Keratinocyte (primary cell): ENCODE data around the gene PAQR8. TPM values are rescaled to one million over a fixed set of nuclear protein-coding genes. Genes with fewer than 3 reads are reported as not detected.

Experiments
- DNase-seq: peaks from one replicate; pipeline ENCODE4 v3.0.0-alpha.2; 2011; ENCODE audit warnings: low read depth, missing footprints, low spot score
- FAIRE-seq: peaks from 2 replicates; lab custom pipeline; 2011; peaks lifted over from hg19 to GRCh38; lab: Jason Lieb, UNC
- H2AFZ ChIP-seq: 2 replicates; pipeline ENCODE4 v1.6.0; 2012; ENCODE audit warnings: low read length, control low read depth, inconsistent platforms; ENCODE audit not compliant: control insufficient read depth
- H3K27ac ChIP-seq: 2 replicates; pipeline ENCODE4 v1.5.1; 2011; ENCODE audit warnings: low read length; ENCODE audit not compliant: control insufficient read depth, insufficient read depth
- H3K27me3 ChIP-seq: 3 replicates; pipeline ENCODE4 v1.6.0; 2011; ENCODE audit warnings: low read length; ENCODE audit not compliant: control insufficient read depth, insufficient read depth; ENCODE audit errors: extremely low read depth
- H3K36me3 ChIP-seq, 2 experiments: 2 replicates in 1 of 2; 3 replicates in 1 of 2; pipeline ENCODE4 v1.5.1; 2011; ENCODE audit warnings: low read length in 2 of 2, mild to moderate bottlenecking in 1 of 2; ENCODE audit not compliant: control insufficient read depth in 2 of 2, insufficient read depth in 2 of 2; ENCODE audit errors: extremely low read depth in 1 of 2
- H3K4me1 ChIP-seq: 3 replicates; pipeline ENCODE4 v1.5.1; 2011; ENCODE audit warnings: low read length; ENCODE audit not compliant: control insufficient read depth, insufficient read depth; ENCODE audit errors: extremely low read depth
- H3K4me2 ChIP-seq: 3 replicates; pipeline ENCODE4 v1.6.0; 2011; ENCODE audit warnings: low read depth, low read length; ENCODE audit not compliant: control insufficient read depth, insufficient read depth; ENCODE audit errors: extremely low read depth
- H3K4me3 ChIP-seq, 3 experiments: fragments of 200-600 bp in 1 of 3; sonication (generic) in 1 of 3; 2 replicates in 2 of 3; 3 replicates in 1 of 3; pipeline ENCODE4 v1.5.1; 2011 to 2016; ENCODE audit warnings: low read length in 3 of 3, mild to moderate bottlenecking in 3 of 3, control low read depth in 2 of 3, inconsistent platforms in 1 of 3, low read depth in 1 of 3, mixed read lengths in 1 of 3, mixed run types in 1 of 3, moderate library complexity in 1 of 3; ENCODE audit not compliant: control insufficient read depth in 2 of 3, insufficient read depth in 2 of 3; ENCODE audit errors: extremely low read depth in 1 of 3
- H3K79me2 ChIP-seq: 2 replicates; pipeline ENCODE4 v1.6.0; 2012; ENCODE audit warnings: low read length; ENCODE audit not compliant: control insufficient read depth, insufficient read depth
- H3K9ac ChIP-seq: 3 replicates; pipeline ENCODE4 v1.6.0; 2011; ENCODE audit warnings: low read length; ENCODE audit not compliant: control insufficient read depth, insufficient read depth; ENCODE audit errors: extremely low read depth
- H3K9me1 ChIP-seq: 3 replicates; pipeline ENCODE4 v1.6.0; 2011; ENCODE audit warnings: low read length; ENCODE audit not compliant: control insufficient read depth, insufficient read depth; ENCODE audit errors: extremely low read depth
- H3K9me3 ChIP-seq: 2 replicates; pipeline ENCODE4 v1.5.1; 2012; ENCODE audit warnings: low read depth, low read length; ENCODE audit not compliant: control insufficient read depth
- H4K20me1 ChIP-seq: 3 replicates; pipeline ENCODE4 v1.6.0; 2011; ENCODE audit warnings: low read length; ENCODE audit not compliant: control insufficient read depth, insufficient read depth; ENCODE audit errors: extremely low read depth
- EZH2 ChIP-seq: IDR thresholded peaks from one replicate; pipeline ENCODE4 v1.6.1; 2012; ENCODE audit warnings: inconsistent platforms, mild to moderate bottlenecking, low read length, moderate library complexity
- dilution Hi-C: fragments of 300-500 bp; cut with MboI; formaldehyde crosslinking; loops from one replicate; pipeline ENCODE4 v1.7.0; 2020; ENCODE audit warnings: low sequenced_read_pairs; ENCODE audit not compliant: extremely low pct_ligation_motif_present
- polyA plus RNA-seq, 5 experiments: library from polyadenylated mRNA; depleted of rRNA in 3 of 5; stranded (reverse) in 3 of 5; stranded (forward) in 1 of 5; unstranded in 1 of 5; fragments of >200 nt; gene quantifications; 1 replicate in 1 of 5; 2 replicates in 3 of 5; 3 replicates in 1 of 5; pipeline versions ENCODE4 v1.2.1 to v1.2.3, GENCODE V29; 2011 to 2012; ENCODE audit warnings: missing spikeins in 2 of 5, low read depth in 1 of 5, low replicate concordance in 1 of 5
- TF ChIP-seq, protein P1 (sequence below), 3 experiments: IDR thresholded peaks in 1 of 3; conservative IDR thresholded peaks in 1 of 3; optimal IDR thresholded peaks in 1 of 3; 2 replicates in 2 of 3; 3 replicates in 1 of 3; pipeline versions ENCODE3 to v1.5.1; 2011; ENCODE audit warnings: low read length in 3 of 3, mild to moderate bottlenecking in 3 of 3, moderate library complexity in 2 of 3, control low read depth in 1 of 3, inconsistent platforms in 1 of 3; ENCODE audit not compliant: insufficient read depth in 2 of 3; ENCODE audit errors: extremely low read depth in 1 of 3

PAQR8 gene
- polyA plus RNA-seq, 1 donor (not counting 4 experiments of a cell fraction or from before 2014, with no cell fraction given) = 1.6 TPM

DNA sequence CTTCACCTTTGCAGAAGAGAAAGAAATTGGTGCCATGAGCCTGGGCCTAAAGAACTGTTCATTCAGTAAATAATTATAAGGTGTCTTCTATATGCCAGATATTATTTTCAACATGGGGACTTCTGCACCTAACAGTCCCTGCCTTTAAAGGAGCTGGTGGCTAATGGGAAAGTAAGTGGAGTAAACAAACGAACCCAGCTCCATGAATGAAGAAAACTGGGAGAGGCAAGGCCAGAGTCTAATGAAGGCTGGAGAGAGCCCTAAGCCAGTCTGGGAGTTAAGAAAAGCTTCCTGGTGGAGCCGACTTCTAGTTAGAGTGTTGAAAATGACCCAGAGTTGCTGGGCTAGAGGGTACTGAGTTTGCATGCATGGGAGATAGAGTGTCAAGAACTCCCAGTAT is 34.0 kb downstream of the PAQR8 start:
- Histone ChIP-seq H3K36me3 (no peaks in the 10 kb centered on the region), H3K4me2 (no peak overlapping the region), H4K20me1 (no peaks in the 10 kb centered on the region), H3K9me3 (no peaks in the 10 kb centered on the region), H3K9me1 (no peaks in the 10 kb centered on the region), H3K4me3 (no peak overlapping the region), H3K27me3 (no peaks in the 10 kb centered on the region), H3K9ac (no peak overlapping the region), H2AFZ (no peak overlapping the region), H3K4me1 (peaks cover 6% of the 10 kb centered on the region), H3K27ac (no peak overlapping the region), H3K79me2 (no peaks in the 10 kb centered on the region)
- no peak for DNase-seq
- dilution Hi-C loops = no loop called here
- TF ChIP-seq, protein P1, sequence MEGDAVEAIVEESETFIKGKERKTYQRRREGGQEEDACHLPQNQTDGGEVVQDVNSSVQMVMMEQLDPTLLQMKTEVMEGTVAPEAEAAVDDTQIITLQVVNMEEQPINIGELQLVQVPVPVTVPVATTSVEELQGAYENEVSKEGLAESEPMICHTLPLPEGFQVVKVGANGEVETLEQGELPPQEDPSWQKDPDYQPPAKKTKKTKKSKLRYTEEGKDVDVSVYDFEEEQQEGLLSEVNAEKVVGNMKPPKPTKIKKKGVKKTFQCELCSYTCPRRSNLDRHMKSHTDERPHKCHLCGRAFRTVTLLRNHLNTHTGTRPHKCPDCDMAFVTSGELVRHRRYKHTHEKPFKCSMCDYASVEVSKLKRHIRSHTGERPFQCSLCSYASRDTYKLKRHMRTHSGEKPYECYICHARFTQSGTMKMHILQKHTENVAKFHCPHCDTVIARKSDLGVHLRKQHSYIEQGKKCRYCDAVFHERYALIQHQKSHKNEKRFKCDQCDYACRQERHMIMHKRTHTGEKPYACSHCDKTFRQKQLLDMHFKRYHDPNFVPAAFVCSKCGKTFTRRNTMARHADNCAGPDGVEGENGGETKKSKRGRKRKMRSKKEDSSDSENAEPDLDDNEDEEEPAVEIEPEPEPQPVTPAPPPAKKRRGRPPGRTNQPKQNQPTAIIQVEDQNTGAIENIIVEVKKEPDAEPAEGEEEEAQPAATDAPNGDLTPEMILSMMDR (optimal IDR thresholded peaks at IDR 0.05 in 1 of 3, IDR thresholded peaks at IDR 0.05 in 1 of 3, conservative IDR thresholded peaks at IDR 0.05 in 1 of 3; ENCODE audit: extremely low read depth in 1 of 3, insufficient read depth in 2 of 3, low read length in 3 of 3) = no peak
- TF ChIP-seq EZH2 = no peak
- no peak for FAIRE-seq

DNA sequence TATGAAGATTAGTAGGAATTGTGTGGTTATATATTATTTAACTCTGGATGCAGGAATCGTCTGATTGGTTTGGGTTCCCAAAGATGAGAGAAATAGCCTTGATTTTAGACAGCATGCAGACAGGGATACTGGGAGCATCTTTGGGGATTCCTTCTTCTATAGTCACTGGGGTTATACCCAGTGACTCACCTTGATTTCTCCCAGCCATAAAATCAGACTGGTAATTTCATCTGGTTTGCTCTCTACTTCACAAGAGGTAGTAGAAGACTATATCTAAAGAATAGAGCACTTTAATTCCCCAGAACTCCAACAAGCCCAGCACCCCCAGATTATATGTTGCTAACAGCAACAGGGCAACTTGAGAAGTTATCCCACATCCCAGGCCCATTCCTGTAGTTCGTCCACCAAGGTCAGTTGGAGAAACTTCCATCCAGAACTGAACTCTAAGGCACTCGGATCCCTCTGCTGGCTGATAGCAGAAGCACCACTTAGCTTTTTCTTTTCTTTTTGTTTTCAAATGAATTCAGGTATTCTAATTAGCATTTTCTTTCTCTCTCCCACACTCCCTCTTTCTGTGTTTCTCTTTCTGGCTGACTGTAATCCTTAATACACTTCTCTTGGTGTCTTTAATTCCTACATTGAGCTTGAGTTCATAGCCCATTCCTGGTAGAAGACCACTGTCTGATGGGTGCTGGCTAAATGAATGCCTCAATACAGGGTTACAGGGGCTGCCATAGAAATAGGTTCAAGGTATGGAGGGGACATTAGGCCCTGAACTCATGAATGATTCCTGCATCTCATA is 37.8 kb downstream of the PAQR8 start:
- dilution Hi-C loops = loop anchor here (25.0 kb wide), 1 partner anchor 263 kb away; the partner anchor contains the start of gene TMEM14A

More for the DNA sequence above, 37.8 kb downstream of the PAQR8 start:
- Histone ChIP-seq H3K27me3 (no peaks in the 10 kb centered on the region), H3K79me2 (no peaks in the 10 kb centered on the region), H3K4me1 (peaks cover 11% of the 10 kb centered on the region), H3K9me1 (no peaks in the 10 kb centered on the region), H3K4me3 (no peak overlapping the region), H3K27ac (no peak overlapping the region), H3K9ac (no peak overlapping the region), H3K36me3 (no peaks in the 10 kb centered on the region), H3K4me2 (peak overlapping the region; percentile 51), H2AFZ (no peak overlapping the region), H4K20me1 (no peaks in the 10 kb centered on the region), H3K9me3 (no peaks in the 10 kb centered on the region)
- no peak for TF ChIP-seq EZH2
- TF ChIP-seq, protein P1 (optimal IDR thresholded peaks at IDR 0.05 in 1 of 3, IDR thresholded peaks at IDR 0.05 in 1 of 3, conservative IDR thresholded peaks at IDR 0.05 in 1 of 3; ENCODE audit: extremely low read depth in 1 of 3, insufficient read depth in 2 of 3, low read length in 3 of 3) = peak; percentile 78 to 96 (median 82)
- FAIRE-seq = peak; percentile 91
- DNase-seq = no peak
